ENCODE measurements around the gene MAP3K1. TPM values are rescaled to one million over a fixed set of nuclear protein-coding genes. Genes with fewer than 3 reads are reported as not detected.

The MAP3K1 gene
- total RNA-seq, 2 experiments from 2014 or later = 33.4 to 35.9 TPM

DNA sequence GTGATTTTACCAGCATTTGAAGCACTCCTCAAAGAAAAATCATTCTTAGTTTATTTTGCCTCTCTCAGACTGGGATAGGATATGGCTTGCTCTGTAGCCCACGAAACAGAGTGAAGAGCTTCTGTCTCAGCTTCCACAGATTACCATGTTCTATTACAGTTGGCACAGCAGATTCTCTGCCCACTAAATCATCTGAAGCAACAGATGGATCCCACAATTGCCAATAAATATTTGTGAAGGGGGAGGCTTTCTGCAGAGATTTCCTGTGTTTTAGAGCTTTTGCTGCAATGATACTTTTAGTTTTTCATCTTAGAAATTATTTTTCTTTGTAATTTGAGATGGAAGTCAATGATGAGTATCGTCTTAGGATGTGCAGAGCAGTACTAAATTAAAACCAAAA, 12.3 kb upstream of the MAP3K1 start:
- POLR2A ChIA-PET = no interaction called here

DNA sequence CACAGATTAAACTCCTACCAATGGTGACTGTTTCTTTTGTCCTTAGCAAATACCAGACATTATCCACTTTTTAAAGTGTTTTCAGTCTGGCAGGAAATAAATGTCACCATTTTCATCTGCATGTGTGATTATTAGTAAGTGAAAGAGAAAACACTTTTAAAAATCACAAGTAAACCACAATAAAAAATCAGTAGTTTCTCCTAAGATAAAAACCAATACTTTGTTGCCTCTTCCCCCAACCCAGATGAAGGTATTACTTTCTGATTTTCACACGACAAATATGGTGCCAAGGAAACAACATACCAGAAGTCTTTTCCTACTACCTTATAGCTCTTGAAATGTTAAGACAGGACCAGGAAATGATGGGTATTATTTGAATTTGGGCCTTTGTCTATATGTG, 11.5 kb upstream of the MAP3K1 start:
- Mint-ChIP-seq H3K9me3 (no peaks in the 10 kb centered on the region), H3K27me3 (peaks cover 5% of the 10 kb centered on the region), H3K4me3 (no peak overlapping the region), H3K27ac (no peak overlapping the region), H3K36me3 (no peaks in the 10 kb centered on the region), H3K4me1 (peaks cover 7% of the 10 kb centered on the region)
- DNase-seq (no peak), ATAC-seq (ENCODE audit: low read depth) (no peak)
- POLR2A ChIA-PET = no interaction called here

More for the DNA sequence above, 12.3 kb upstream of the MAP3K1 start:
- Mint-ChIP-seq H3K4me3 (no peak overlapping the region), H3K27ac (no peak overlapping the region), H3K27me3 (peaks cover 5% of the 10 kb centered on the region), H3K4me1 (peaks cover 7% of the 10 kb centered on the region), H3K36me3 (no peaks in the 10 kb centered on the region), H3K9me3 (no peaks in the 10 kb centered on the region)
- no peak for DNase-seq
- ATAC-seq (ENCODE audit: low read depth) = no peak

DNA sequence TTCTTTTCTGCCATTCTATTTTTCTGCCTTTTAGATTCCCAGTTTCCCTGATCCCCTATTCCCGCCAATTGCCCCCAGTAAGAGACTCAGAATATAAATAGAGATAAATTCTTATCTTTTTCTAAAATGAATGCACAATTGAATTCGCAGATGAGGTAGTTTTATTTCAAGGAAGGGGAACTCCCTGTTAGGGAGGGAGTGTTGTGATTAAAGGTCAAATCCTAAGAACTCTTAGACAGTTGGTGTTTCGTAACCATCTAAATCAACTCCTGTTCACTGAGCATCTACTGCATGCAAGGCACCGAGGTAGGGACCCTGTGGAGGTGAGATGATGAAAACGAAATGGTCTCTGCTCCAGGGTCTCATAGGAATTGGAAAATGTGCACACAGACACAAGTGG, 7.7 kb upstream of the MAP3K1 start:
- Mint-ChIP-seq H3K4me1 (peaks cover 7% of the 10 kb centered on the region), H3K36me3 (no peaks in the 10 kb centered on the region), H3K27me3 (no peaks in the 10 kb centered on the region), H3K4me3 (no peak overlapping the region), H3K27ac (no peak overlapping the region), H3K9me3 (no peaks in the 10 kb centered on the region)
- no peak for ATAC-seq (ENCODE audit: low read depth)
- DNase-seq = no peak
- POLR2A ChIA-PET = no interaction called here

DNA sequence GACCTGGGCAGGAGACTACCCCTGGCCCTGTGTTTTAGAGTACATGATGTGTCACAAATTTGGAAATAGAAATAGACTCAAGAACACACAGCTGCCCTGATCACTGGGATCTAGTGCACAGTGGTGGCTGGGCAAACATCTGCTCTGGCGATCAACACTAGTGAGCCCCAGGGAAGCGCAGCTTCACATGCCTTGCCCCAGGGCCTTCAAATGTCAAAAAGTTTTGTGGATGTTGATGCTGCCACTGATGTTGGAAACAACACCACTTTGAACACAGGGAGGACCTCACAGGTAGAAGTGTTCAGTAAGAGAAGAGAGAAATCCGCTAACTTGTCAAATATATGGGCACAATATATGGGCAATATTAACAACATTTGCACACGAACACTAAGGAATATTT, 7.1 kb upstream of the MAP3K1 start:
- H3K27me3 Mint-ChIP-seq = peaks cover 2% of the 10 kb centered on the region
- POLR2A ChIA-PET = no interaction called here
- no peak for DNase-seq
- no peaks in the 10 kb centered on the region for H3K36me3 Mint-ChIP-seq
- no peak overlapping the region for H3K4me3 Mint-ChIP-seq
- H3K4me1 Mint-ChIP-seq = peaks cover 7% of the 10 kb centered on the region
- no peak overlapping the region for H3K27ac Mint-ChIP-seq
- H3K9me3 Mint-ChIP-seq = no peaks in the 10 kb centered on the region
- no peak for ATAC-seq (ENCODE audit: low read depth)

DNA sequence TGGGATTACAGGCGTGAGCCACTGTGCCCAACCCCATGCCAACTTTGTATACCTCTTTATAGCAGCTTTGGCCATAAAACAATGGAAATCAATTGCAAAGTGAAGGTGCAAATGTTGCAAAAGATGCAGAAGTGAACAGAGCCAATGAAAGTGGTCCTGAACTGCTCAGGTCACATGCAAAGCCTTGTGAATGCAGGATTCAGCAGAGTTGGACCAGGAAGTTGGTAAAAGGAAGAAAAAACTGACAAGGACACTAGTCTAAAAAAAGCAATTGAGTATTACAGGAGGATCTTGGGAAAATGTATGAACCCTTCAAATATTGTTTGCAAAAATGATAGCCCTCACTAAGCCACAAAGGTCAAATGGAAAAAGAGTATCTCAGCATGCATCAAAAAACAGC, 4.5 kb upstream of the MAP3K1 start:
- H3K4me3 Mint-ChIP-seq = no peak overlapping the region
- POLR2A ChIA-PET = no interaction called here
- ATAC-seq (ENCODE audit: low read depth) = no peak

DNA sequence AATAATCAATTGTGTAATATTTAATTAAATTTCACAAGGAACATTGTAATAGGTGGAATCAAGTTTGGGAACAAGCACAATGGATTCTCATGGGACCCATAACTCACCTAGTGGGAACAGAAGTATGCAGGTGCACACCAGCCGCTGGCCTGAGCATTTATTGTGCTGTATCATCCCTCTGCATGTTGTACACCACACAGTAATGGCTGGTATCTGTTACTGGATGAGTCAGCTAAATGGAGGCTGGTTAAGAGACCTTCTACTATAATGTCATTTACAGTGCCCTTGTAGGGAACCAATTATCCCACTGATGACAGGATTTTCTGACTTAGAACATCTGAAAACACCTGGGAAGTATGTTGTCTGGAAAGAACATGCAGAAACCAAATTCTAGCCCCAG, 3.2 kb upstream of the MAP3K1 start:
- H3K4me1 Mint-ChIP-seq = peaks cover 10% of the 10 kb centered on the region
- no peak for ATAC-seq (ENCODE audit: low read depth)
- no peak for DNase-seq
- no peaks in the 10 kb centered on the region for H3K36me3 Mint-ChIP-seq
- no peak overlapping the region for H3K27ac Mint-ChIP-seq
- peaks cover 8% of the 10 kb centered on the region for H3K27me3 Mint-ChIP-seq
- POLR2A ChIA-PET = no interaction called here
- H3K9me3 Mint-ChIP-seq = no peaks in the 10 kb centered on the region
- H3K4me3 Mint-ChIP-seq = no peak overlapping the region

More for the DNA sequence above, 4.5 kb upstream of the MAP3K1 start:
- H3K27me3 Mint-ChIP-seq = peaks cover 8% of the 10 kb centered on the region
- no peaks in the 10 kb centered on the region for H3K9me3 Mint-ChIP-seq
- no peak overlapping the region for H3K27ac Mint-ChIP-seq
- no peaks in the 10 kb centered on the region for H3K36me3 Mint-ChIP-seq
- H3K4me1 Mint-ChIP-seq = peaks cover 9% of the 10 kb centered on the region
- no peak for DNase-seq

DNA sequence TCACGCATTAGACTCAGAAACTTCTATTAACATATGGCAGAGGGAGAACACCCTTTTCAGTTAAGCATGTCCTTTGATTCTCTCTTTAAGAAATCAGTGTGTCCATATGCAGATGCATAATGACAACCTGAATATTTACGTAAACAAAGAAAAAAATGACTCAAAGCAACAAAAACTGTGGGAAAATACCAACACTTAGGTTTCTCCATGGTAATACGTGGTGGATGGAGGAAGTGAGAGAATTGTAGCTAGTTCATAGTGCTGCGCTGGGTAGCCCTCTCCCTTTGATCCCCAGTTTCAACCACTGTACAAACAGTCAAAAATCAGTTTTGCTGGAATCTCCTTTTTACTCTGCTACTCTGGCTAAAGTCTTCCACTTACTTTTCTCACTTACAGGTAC, 2.0 kb upstream of the MAP3K1 start:
- H3K27ac Mint-ChIP-seq = no peak overlapping the region
- peaks cover 8% of the 10 kb centered on the region for H3K27me3 Mint-ChIP-seq
- no peaks in the 10 kb centered on the region for H3K9me3 Mint-ChIP-seq
- DNase-seq (no peak), ATAC-seq (ENCODE audit: low read depth) (no peak)
- POLR2A ChIA-PET = no interaction called here
- peaks cover 15% of the 10 kb centered on the region for H3K4me1 Mint-ChIP-seq
- H3K4me3 Mint-ChIP-seq = peak overlapping the region; percentile 39
- H3K36me3 Mint-ChIP-seq = no peaks in the 10 kb centered on the region

DNA sequence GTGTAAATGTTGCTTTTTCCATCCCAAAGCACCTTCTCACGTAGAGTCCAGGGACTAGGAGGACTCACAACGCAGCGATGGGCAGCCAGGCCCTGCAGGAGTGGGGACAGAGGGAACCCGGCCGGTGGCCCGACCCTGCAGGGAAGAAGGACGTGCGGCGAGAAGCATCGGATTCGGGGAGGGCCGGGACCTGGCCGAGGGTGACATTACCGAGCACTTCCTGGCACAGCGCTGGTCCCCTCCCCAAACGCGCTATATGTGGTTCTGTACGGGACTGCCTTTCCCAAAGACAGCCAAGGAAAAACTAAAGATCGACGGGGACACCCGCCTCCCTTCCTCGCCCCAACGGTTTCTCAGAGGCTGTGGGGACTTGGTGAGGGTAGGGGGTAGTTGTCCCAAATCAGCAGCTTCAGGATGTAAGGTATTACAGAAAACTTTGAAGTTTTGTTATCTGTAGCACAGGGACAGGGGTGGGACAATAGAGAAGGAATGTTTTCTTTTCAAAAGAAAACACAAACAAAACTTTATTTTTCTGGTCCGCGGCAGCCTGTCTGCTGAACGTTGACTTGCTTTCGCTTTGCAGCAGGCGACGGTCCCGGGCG, 887 bp upstream of the MAP3K1 start:
- Mint-ChIP-seq H3K9me3 (no peaks in the 10 kb centered on the region), H3K27me3 (peaks cover 8% of the 10 kb centered on the region), H3K27ac (peak overlapping the region; percentile 93), H3K4me1 (peaks cover 22% of the 10 kb centered on the region), H3K4me3 (peak overlapping the region; percentile 92), H3K36me3 (peaks cover 3% of the 10 kb centered on the region)
- POLR2A ChIA-PET = interaction anchor here (0.6 to 2.4 kb wide), 4 partner anchors 78 to 486 kb away, joined by 3 to 9 read pairs (median 6); no protein-coding TSS in a partner anchor
- DNase-seq = peak; percentile 55
- peak; percentile 4 for ATAC-seq (ENCODE audit: low read depth)

DNA sequence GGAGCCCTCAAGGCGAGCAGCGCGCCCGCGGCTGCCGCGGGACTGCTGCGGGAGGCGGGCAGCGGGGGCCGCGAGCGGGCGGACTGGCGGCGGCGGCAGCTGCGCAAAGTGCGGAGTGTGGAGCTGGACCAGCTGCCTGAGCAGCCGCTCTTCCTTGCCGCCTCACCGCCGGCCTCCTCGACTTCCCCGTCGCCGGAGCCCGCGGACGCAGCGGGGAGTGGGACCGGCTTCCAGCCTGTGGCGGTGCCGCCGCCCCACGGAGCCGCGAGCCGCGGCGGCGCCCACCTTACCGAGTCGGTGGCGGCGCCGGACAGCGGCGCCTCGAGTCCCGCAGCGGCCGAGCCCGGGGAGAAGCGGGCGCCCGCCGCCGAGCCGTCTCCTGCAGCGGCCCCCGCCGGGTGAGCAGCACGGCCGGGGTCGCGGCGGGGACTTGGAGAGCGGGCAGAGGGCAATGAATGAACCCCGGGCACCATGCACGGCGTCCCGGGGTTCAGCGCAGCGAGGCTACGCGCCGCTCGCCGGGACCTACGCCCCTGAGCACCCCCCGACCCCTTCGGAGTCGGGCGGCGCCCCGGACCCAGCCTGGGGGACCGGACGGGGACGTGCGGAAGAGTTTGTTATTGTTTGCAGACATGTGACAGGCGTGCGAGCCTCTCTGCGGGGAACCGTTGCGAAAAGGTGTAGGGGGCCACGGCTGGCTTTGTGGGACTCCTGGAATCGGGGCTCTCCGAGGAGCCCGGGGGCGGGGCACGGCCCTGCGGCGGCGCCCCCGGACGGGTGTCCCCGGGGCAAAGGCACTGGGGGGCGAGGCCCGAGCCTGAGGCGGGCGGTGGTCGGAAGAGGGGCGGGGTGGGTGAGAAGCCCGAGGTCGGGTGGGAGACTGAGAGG, 553 bp downstream of the MAP3K1 start:
- POLR2A ChIA-PET = interaction anchor here (0.9 to 2.4 kb wide), 5 partner anchors 79 to 488 kb away, joined by 3 to 9 read pairs (median 6); no protein-coding TSS in a partner anchor
- H3K4me1 Mint-ChIP-seq = peaks cover 27% of the 10 kb centered on the region
- H3K4me3 Mint-ChIP-seq = peak overlapping the region; percentile 95
- DNase-seq (peak; percentile 71), ATAC-seq (ENCODE audit: low read depth) (peak; percentile 27)
- H3K27me3 Mint-ChIP-seq = peaks cover 8% of the 10 kb centered on the region
- H3K36me3 Mint-ChIP-seq = peaks cover 7% of the 10 kb centered on the region
- H3K27ac Mint-ChIP-seq = peak overlapping the region; percentile 89
- H3K9me3 Mint-ChIP-seq = no peaks in the 10 kb centered on the region

DNA sequence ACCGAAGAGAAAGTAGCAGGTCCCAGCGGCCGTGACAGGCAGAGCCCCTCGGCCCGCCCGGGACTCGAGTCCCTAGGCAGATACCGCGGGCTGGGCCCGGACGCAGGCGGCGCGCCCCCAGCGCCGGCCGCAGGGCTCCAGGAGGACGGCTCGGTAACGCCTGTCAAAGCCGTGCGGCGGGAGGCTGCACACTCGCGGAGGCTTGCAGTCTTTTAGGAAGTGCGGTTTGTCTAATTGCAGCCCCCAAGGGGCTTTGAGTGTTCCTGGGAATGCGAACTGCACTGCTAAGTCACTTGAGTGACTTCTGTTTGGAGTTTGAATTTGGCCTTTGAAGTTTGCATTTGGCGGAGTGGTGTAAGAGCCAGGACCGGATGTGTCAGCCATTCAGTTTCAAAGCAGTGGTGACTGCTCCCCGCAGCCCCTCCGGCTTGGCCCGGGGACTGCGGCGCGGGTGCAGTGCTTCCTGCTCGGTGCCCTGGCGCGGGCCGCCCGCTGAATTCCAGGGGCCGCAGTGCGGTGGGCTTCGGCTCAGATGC, 1.3 kb downstream of the MAP3K1 start:
- DNase-seq (peak; percentile 79), ATAC-seq (ENCODE audit: low read depth) (peak; percentile 57)
- H3K27me3 Mint-ChIP-seq = peaks cover 8% of the 10 kb centered on the region
- H3K9me3 Mint-ChIP-seq = no peaks in the 10 kb centered on the region
- peaks cover 27% of the 10 kb centered on the region for H3K4me1 Mint-ChIP-seq
- H3K27ac Mint-ChIP-seq = peak overlapping the region; percentile 89
- peak overlapping the region; percentile 95 for H3K4me3 Mint-ChIP-seq
- POLR2A ChIA-PET = no interaction called here
- peaks cover 8% of the 10 kb centered on the region for H3K36me3 Mint-ChIP-seq

DNA sequence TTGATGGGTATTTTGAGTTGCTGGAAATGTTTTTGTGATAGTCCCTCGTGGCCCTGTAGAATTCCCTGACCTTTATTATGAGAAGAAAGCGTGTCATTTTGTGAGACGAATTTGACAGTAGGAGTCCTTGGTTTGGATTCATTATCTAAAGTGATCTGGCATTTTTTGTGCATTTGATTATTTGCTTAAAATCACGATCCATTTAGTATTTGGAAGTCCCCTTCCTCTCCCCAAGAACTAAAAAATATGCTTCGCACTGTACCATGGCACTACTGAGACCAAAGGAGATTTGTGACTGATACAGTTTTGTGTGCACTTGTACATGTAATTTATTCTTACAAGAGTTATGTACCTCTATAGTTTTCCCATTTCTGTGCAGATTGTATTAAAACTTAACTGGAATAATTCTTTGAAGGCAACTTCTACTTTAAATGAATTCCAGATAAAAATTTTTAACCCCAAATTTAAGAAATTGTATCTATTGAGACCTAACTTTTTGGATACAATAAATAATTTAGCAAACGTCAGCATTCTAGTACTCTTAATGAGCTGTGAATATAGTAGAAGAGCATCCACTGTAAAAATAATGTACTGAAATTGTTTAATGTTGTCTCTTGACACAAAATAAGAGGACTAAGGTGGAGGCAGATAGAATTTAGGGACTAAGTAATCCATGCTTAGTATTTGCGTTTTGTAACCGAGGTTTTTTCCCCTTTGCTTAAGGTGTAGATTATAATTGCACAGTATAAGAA, 2.1 kb downstream of the MAP3K1 start:
- Mint-ChIP-seq H3K27ac (peak overlapping the region; percentile 89), H3K4me1 (peaks cover 28% of the 10 kb centered on the region), H3K36me3 (peaks cover 9% of the 10 kb centered on the region), H3K9me3 (no peaks in the 10 kb centered on the region), H3K27me3 (peaks cover 8% of the 10 kb centered on the region), H3K4me3 (peak overlapping the region; percentile 95)
- DNase-seq (no peak), ATAC-seq (ENCODE audit: low read depth) (no peak)
- POLR2A ChIA-PET = no interaction called here

DNA sequence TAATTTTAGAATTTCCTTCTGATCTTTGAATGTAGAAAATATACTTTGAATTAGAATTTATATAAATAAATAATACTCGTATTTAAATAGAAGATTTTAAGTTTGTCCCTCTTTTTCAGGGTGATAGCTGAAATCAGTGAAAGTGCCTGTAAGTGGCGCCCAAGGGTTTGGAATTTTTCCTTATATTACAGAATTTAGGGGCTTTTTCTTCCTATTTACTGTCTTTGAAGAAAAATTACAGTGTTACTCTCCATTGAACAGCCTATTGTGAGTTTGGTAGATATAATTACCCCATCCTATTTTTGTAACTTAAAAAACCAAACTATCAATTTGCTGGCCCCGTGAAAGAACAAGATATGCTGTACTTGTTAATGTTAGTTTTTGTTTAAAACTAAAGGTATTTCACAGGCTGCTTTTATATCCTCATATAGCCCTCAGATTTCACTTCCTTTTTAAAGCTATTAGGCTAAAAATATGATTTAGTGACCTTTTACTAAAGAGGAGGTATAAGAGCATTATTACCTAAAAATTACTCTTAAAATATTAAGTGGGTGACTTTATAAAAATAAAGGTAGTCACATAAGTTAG, 3.2 kb downstream of the MAP3K1 start:
- H3K4me1 Mint-ChIP-seq = peaks cover 37% of the 10 kb centered on the region

More for the DNA sequence above, 3.2 kb downstream of the MAP3K1 start:
- DNase-seq (no peak), ATAC-seq (ENCODE audit: low read depth) (no peak)
- H3K9me3 Mint-ChIP-seq = no peaks in the 10 kb centered on the region
- H3K27ac Mint-ChIP-seq = no peak overlapping the region
- H3K27me3 Mint-ChIP-seq = peaks cover 4% of the 10 kb centered on the region
- POLR2A ChIA-PET = no interaction called here
- peak overlapping the region; percentile 61 for H3K4me3 Mint-ChIP-seq
- H3K36me3 Mint-ChIP-seq = peaks cover 16% of the 10 kb centered on the region

Measured in activated naive CD8-positive, alpha-beta T cell treated with anti-CD3 and anti-CD28 coated beads, Interleukin-2, amount 10 ng/mL, durations not matched to agents 7 days and 5 days (primary cell).